Testis (tissue), 3 donors: ENCODE data around the gene PSORS1C1. TPM values are rescaled to one million over a fixed set of nuclear protein-coding genes. Genes with fewer than 3 reads are reported as not detected.
A peak's percentile ranks its signal among the peaks of the same experiment; 100 is the strongest.

Experiments used
- DNase-seq: peaks from one replicate; pipeline ENCODE4 v3.0.0-alpha.2; 2019
- H3K27ac ChIP-seq, 2 donors: fragments of 200-600 bp; sonication (generic); one replicate each; pipeline ENCODE4 v1.5.1; 2019
- H3K27me3 ChIP-seq: fragments of 200-600 bp; sonication (generic); one replicate; pipeline ENCODE4 v1.5.1; 2019
- H3K36me3 ChIP-seq: fragments of 200-600 bp; sonication (generic); one replicate; pipeline ENCODE4 v1.5.1; 2017; ENCODE audit warnings: low read depth; ENCODE audit errors: missing control alignments
- H3K4me1 ChIP-seq: fragments of 200-600 bp; sonication (generic); one replicate; pipeline ENCODE4 v1.5.1; 2019
- H3K4me3 ChIP-seq, 2 donors: fragments of 200-600 bp; sonication (generic); one replicate each; pipeline ENCODE4 v1.5.1; 2017 to 2019
- H3K9me3 ChIP-seq: fragments of 200-600 bp; sonication (generic); one replicate; pipeline ENCODE4 v1.5.1; 2017
- POLR2A ChIP-seq: fragments of 450-650 bp; IDR thresholded peaks from one replicate; pipeline ENCODE4 v1.6.1; 2017; ENCODE audit warnings: antibody characterized with exemption, mild to moderate bottlenecking, moderate library complexity
- WGBS, 2 donors: methylation state at CpG; one replicate each; pipeline ENCODE4 v1.1.5; 2018; 5-methylcytosine and 5-hydroxymethylcytosine counted together
- intact Hi-C: fragments of 100-400 bp; cut with DNase I; formaldehyde crosslinking; loops from one replicate; pipeline ENCODE4 v1.15.1; 2023; ENCODE audit warnings: low total_unique reads
- polyA plus RNA-seq: library from polyadenylated mRNA; stranded (reverse); fragments of 350-450 nt; fragmentation: Illumina TruSeq; extraction: RNeasy Lipid Tissue Mini Kit (QIAGEN cat#74804); gene quantifications from one replicate; pipeline ENCODE4 v1.2.3, GENCODE V29; 2014; ENCODE audit warnings: low read depth, low replicate concordance; ENCODE audit not compliant: insufficient read depth
- total RNA-seq, 2 donors: library from RNA; depleted of rRNA; stranded (reverse); fragments of >200 nt; gene quantifications; one replicate each; pipeline ENCODE4 v1.2.3, GENCODE V29; 2016
- TF ChIP-seq, protein P1 (sequence below), 3 experiments: fragments of 450-650 bp in 2 of 3; fragments of 200-600 bp in 1 of 3; sonication (generic) in 1 of 3; IDR thresholded peaks; one replicate each; pipeline ENCODE4 v1.5.1; 2016 to 2019; ENCODE audit warnings: antibody characterized with exemption in 3 of 3, mild to moderate bottlenecking in 2 of 3, moderate library complexity in 1 of 3

PSORS1C1 gene
- total and polyA plus RNA-seq, 3 donors from 2014 or later: 28.0 to 126 (median 32.7) TPM

DNA sequence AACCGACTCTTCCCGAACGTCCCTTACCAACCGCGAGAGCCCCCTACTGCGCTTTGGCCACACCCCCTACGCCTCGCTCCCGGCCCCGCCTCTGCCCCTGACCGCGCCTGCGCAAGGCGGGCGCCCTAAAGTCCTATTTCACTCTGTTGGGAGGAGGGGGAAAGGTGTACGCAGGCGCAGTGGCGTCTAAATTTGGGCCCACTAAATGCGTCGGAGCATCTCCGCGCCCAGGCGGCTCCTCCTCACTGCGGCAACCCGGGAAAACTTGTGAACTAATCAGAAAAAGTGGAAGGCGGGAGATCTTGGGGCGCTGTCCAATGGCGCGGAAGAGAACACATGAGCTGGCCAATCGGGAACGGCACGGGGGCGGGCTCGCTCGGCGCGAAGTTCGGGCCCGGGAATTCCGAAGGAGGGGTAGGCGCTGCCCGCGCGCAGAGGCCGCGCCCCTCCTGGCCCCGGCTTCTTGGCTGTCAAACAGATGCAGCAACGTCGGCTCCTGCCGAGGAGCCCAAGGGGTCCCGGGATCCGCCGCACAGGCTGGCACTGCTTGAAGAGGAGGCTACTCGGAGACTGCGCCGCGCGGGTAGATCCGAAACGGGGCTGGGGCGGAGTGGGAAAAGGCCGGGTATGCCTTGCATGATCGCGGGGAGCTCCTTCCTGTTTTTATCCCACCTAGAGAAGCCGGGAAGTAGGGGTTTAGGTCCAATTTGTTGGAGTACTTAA is 43.7 kb downstream of the PSORS1C1 start, which contains the start of gene TCF19:
TSS of gene TCF19 (plus strand) at position 450 of the 723 bp plus-strand sequence. CDS start 881 bp downstream, outside the sequence.
- H3K4me3 ChIP-seq: peak within 1 kb of the TSS; percentile 57 to 78

DNA sequence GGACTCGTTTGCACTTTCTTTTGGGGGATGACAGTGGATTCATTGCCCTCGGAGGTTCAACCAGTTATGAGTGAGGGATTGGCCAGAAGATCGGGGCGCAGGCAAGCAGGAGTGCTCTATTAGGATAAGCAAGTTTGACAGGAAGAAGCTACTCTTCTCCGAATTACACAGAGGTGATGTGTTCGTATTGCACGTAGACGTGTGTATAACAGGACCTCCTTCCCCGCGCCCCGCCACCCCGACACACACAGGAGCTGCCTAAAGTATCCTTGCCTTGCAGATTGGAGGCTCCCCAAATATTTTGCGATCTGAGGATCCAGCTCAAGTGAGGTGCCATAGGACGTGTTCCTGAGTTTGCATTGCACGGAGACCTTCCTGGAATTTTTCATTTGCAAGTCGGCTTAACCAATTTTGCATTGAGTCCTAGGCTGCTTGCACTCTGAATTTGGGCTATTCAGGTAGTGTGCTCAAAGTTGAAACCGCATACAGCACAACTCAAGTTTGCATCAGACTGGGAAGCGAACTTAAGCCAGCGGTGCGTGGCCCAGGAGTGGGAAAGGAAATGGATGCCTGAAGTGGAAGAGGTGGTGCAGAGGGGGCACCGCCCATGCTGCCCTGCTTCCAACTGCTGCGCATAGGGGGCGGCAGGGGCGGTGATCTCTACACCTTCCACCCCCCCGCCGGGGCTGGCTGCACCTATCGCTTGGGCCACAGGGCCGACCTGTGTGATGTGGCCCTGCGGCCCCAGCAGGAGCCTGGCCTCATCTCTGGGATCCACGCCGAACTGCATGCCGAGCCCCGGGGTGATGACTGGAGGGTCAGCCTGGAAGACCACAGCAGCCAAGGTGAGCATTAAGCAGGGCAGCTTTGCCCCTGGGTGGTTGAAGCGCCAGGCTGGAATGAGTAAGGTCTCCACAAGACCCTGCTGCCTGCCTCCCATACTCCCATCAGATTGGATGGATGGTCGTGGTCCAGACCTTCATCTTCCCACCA is 44.6 kb downstream of the PSORS1C1 start:
- DNase-seq: no peak
- Histone ChIP-seq H3K27me3 (no peaks in the 10 kb centered on the region), H3K36me3 (no peaks in the 10 kb centered on the region), H3K9me3 (no peaks in the 10 kb centered on the region), H3K4me1 (peaks cover 11% of the 10 kb centered on the region), H3K4me3 (peak overlapping the region; percentile 57 to 78), H3K27ac (no peak overlapping the region)
- intact Hi-C loops: no loop called here
- TF ChIP-seq POLR2A: no peak
- TF ChIP-seq, protein P1, sequence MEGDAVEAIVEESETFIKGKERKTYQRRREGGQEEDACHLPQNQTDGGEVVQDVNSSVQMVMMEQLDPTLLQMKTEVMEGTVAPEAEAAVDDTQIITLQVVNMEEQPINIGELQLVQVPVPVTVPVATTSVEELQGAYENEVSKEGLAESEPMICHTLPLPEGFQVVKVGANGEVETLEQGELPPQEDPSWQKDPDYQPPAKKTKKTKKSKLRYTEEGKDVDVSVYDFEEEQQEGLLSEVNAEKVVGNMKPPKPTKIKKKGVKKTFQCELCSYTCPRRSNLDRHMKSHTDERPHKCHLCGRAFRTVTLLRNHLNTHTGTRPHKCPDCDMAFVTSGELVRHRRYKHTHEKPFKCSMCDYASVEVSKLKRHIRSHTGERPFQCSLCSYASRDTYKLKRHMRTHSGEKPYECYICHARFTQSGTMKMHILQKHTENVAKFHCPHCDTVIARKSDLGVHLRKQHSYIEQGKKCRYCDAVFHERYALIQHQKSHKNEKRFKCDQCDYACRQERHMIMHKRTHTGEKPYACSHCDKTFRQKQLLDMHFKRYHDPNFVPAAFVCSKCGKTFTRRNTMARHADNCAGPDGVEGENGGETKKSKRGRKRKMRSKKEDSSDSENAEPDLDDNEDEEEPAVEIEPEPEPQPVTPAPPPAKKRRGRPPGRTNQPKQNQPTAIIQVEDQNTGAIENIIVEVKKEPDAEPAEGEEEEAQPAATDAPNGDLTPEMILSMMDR (IDR thresholded peaks at IDR 0.05): no peak
- WGBS, 2 donors: 11 to 19% methylated on average over 20 to 35 of the region's 35 CpGs

More for the DNA sequence above, 43.7 kb downstream of the PSORS1C1 start, which contains the start of gene TCF19:
- no peak for TF ChIP-seq POLR2A
- TF ChIP-seq, protein P1 (IDR thresholded peaks at IDR 0.05): no peak
- Histone ChIP-seq H3K4me1 (peaks cover 11% of the 10 kb centered on the region), H3K27me3 (no peaks in the 10 kb centered on the region), H3K9me3 (no peaks in the 10 kb centered on the region), H3K27ac (peak within 1 kb of the TSS; percentile 74 to 82), H3K36me3 (no peaks in the 10 kb centered on the region)
- intact Hi-C loops: no loop called here
- 0 to 1% methylated on average over 40 to 65 of the region's 65 CpGs for WGBS, 2 donors
- DNase-seq: peak; percentile 99

GRCh38 chr6:31161216-31162126 is 46.9 kb downstream of the PSORS1C1 start:
- no peak for DNase-seq
- no peaks in the 10 kb centered on the region for H3K36me3 ChIP-seq
- H3K27ac ChIP-seq: no peak overlapping the region
- H3K27me3 ChIP-seq: no peaks in the 10 kb centered on the region
- no peaks in the 10 kb centered on the region for H3K9me3 ChIP-seq
- peaks cover 11% of the 10 kb centered on the region for H3K4me1 ChIP-seq
- intact Hi-C loops: no loop called here
- TF ChIP-seq POLR2A: no peak
- TF ChIP-seq, protein P1 (IDR thresholded peaks at IDR 0.05): no peak
- H3K4me3 ChIP-seq: no peak overlapping the region
- WGBS, 2 donors: 94 to 95% methylated on average over 17 to 19 of the region's 19 CpGs

- intact Hi-C loops: no loop called here
- H3K4me3 ChIP-seq: no peak overlapping the region
- H3K4me1 ChIP-seq: peaks cover 4% of the 10 kb centered on the region
- no peaks in the 10 kb centered on the region for H3K36me3 ChIP-seq
- H3K27ac ChIP-seq: no peak overlapping the region
- 85 to 93% methylated on average over 5 to 13 of the region's 13 CpGs for WGBS, 2 donors
- H3K9me3 ChIP-seq: no peaks in the 10 kb centered on the region
- DNase-seq: no peak
- TF ChIP-seq POLR2A: no peak
- TF ChIP-seq, protein P1 (IDR thresholded peaks at IDR 0.05): no peak
- H3K27me3 ChIP-seq: no peaks in the 10 kb centered on the region
Measured at GRCh38 chr6:31162463-31163165, 48.0 kb downstream of the PSORS1C1 start.
